GM21576 (cell line): ENCODE results near the gene ATF2.

Experiments
- ATAC-seq: cut with Tn5 transposase; IDR thresholded peaks from one replicate; pipeline ENCODE4 v1.9.1; 2021; ENCODE audit warnings: mild to moderate bottlenecking, moderate library complexity; ENCODE audit not compliant: unreplicated experiment

The ATF2 gene

DNA sequence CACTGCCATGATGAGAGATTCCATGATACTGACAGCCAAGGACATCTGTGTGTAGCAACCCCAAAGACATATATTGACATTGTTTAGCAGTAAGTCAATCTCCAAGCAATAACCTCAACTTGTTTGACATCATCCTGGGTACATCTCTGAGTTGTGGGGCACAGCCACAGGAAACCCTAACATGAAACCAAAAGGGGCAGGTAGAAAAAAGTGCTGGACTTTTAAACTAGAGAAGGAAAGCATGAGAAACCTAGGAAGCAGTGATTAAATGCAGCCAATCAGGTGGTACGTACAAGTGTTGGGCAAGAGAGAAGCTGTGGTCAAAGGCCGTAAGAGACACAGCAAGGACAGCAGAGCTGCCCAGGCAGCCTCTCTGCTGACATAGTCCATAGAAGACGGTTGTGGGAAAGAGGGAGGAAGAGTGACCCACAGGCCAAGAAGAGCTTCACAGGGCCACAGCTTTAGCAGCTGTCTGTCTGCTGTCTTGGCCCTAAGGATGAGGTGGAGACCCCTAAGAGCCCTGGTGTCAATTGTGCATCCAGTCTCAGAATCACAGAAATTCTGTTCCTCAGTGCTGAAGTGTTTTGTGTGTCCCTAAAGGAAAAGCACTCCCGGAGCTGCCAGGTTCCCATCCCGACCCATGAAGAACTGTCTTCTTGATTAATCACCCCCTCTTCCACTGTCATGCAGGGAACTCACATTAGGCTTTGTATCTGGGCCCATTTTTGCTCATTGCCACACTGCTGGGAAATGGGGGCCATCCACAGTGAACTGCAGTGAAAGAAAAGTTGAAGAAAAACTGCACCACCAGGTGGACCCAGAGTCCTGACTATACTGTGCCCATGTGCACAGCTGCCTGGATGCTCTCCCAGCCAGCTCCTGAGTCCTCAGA lies 137.4 kb downstream of the ATF2 start:
- ATAC-seq, result no peak

DNA sequence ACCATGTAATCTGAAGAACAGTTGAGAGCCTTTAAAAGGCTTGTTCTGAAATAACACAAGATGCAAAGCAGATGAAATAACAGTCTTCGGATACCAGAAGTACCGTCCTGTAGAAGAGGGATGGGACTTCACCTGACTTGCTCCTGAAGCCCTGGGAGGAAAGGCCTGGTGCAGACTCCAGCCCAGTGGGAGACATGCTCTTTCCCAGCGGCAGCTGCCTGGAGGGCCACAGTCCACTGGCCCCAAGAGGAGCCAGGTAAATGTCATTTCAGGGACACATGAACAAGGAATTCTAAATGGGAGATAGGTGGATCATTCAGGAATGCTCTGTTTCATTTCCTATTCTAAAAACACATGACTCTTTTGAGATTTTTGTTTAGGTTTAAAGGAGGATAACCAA lies 140.2 kb downstream of the ATF2 start:
- ATAC-seq, result no peak

DNA sequence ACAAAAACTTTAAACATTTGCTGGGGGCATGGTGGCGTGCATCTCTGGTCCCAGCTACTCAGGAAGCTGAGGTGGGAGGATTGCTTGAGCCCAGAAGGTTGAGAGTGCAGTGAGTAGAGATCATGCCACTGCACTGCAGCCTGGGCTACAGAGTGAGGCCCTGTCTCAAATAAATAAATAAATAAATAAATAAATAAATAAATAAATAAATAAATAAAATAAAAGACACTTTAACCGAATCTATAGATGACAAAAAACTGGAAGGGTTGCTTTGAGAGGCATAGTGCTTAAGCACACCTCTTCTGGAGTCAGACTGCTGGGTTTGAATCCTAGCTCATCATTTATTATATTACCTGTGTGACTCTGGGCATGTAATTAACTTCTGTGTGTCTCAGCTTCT lies 141.6 kb downstream of the ATF2 start:
- no peak for ATAC-seq

DNA sequence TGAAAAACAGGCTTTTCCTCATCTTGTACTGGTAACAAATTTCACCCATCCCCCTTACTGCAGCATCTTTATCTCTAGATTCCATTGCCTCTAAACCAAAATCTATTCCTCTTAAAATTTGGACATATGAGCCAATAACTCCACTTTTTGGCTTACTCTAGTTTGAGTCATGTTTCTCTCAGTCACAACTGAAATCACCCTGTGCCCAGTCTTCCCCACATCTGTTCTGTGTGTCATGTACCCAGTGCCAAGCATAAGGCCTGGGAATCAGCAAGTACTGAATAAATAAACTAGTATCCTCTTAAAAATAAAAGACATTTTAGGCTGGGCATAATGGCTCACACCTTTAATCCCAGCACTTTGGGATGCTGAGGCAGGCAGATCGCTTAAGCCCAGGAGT lies 142.1 kb downstream of the ATF2 start:
- ATAC-seq, result no peak

DNA sequence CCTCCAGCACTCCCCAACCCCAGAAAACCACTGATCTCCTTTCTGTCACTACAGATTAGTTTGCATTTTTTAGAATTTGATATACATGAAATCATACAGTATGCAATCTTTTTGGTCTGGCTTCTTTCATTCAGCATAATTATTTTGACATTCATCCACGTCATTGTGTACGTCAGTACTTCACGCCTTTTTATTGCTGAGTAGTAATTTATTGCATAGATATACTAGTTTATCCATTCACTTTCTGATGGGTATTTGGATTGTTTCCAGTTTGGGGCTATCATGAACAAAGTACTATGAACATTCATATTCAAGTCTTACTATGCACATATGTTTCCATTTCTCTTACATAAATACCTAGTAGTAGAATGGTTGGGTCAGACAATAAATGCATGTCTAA lies 142.8 kb downstream of the ATF2 start:
- ATAC-seq, result no peak

DNA sequence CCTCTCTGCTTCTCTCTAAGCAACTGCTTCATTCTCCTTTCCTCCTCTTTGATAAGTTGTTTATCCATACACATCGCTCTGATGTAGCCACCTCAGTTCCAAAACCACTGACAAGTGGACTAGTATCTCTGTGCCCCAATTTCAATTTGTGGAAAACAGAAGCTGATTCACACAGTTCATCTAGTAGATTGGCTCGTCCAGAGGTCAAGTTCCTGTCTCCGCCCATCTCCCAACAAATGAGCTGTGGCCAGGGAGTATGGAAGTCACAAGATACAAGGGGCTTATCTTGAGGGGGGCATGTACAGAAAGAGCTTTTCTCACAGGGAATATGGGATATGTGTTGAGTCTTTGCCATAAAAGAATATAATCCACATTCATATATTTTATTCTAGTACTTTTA lies 145.1 kb downstream of the ATF2 start:
- no peak for ATAC-seq
